Activated CD4-positive, alpha-beta T cell treated with anti-CD3 and anti-CD28 coated beads for 24 hours (primary cell): ENCODE data around the gene ZNF330.
"Not testable (repeated sequence)": the region's sequence is repeated elsewhere in the genome, so short reads cannot be mapped to it uniquely, and the experiment has no call there.

Experiments
- DNase-seq, 2 donors: peaks; one replicate each; pipeline ENCODE4 v3.0.0-alpha.2; 2020; ENCODE audit warnings: low read depth in 2 of 2

The ZNF330 gene

DNA sequence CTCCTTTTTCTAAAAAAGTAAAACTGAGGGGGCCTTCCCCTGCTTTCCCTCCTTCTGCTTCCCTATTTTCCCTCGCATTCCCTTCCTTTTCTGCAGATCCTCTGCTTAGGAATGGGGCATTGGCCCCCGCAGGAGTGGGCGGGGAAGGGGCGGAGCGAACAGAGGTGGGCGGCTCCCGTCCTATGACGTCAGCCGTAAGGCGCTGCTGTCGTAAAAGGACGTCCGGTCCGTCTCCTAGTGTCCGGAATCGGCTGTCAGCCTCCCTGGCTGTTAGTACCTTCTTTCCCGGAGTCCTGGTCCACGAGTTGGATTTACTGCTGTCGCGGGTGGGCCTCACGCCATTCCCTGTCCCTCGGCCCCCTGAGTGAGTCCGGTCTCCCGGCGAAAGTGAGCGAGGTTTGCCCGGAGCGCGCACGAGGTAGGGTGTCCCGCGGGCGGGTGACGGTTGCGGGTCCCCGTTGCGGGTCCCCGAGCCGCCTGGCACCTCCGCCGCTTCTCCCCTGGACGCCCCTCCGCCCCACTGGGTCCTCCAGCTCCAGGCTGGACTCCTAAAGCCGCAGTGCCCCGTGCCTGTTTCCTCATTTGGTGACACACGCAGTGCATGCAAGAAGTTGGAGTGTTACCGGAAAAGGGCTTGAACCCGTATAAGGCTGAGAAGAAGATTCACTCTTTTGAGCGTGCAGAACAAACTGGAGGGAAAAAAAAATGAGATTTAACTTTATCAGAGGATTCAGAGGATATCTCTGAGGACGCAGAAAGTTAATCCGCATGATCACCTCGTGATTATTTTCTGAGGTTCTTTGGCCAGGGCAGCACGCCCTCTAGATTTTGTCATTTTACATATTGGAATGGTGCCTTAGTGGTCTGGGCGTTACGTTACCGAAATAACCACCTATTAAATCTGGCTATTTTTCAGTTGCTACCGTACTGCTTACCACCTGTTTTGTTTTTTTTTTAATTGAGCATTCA lies at the start of gene ZNF330:
TSS of gene ZNF330 (plus strand) at position 205 of the 969 bp plus-strand sequence. CDS start 1,477 bp downstream, outside the sequence.
- peak; percentile 85 to 88 for DNase-seq

DNA sequence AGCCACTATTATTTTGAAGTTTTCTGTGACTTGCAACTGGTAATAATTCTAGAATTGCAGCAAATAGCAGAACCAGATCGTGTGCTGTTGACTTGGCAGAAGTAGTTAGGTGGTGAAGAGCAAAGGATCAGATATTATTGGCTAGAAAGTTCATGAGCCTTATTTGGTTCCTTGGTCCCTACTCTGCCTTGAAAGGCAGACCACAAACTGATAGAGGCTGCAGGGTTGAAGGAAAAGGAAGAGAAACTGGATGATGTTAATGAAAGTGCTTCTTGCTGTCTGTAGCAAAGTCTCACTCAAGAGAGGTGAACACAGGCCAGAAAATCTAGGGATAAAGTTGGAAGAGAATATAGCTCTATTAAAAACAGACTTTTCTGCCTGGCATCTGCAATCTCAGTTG lies 46.2 kb upstream of the ZNF330 start:
- DNase-seq, result no peak

DNA sequence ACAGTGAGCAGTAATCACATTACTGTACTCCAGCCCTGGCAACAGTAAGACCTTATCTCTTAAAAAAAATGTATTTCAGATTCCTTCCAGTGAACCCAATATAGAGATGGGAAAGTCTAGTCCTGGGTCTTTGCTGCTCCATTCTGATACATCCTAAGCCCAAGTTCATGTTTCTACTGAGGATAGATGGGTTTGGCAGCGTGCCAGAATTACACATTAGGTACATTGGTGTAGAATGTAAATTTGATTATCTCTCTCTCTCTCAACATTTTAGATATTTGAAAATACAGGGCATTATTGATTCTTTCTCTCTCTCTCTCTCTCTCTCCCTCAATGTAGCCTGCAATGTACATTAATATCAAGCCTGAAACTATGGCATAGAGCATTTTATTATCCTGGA lies 43.5 kb upstream of the ZNF330 start:
- DNase-seq, result no peak

DNA sequence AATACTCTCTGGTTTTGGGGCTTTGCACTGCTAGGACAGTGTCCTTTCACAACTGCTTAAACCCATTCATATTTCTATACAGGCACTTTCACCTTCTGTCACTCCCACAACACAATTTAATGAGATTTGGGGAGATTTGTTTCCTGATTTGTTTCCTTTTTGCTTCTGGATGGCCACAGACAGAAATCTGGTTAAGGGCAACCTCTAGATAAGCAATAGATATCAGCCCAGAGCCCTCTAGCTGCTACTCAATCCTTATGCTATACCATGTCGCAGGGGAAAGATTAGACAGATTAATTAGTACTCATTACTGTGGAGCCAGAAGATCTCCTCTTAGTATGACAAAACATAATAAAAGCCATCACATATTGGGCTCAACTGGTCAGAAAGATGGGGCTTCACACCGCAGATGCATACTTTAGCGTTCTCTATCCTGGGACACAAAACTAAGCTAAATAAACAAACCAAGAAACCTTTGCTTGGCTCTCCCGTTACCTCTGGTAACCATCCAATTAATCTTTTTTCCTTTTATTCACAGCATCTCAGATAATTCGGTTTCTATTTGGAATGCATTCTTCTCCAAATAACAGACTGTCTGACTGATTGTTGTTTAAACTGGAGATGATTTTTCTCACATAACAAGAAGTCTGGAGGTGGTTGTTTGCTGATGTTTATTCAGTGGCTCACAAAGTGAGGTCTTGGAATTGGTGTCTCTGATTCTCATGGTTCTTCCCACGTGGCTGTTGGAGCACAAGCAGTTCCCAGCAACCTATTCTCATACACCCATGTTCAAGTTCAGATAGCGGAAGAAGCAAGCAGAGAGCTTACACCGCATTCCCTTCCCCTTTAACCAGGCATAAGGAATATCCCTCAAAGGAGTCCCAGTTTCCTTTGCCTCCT lies 41.0 kb upstream of the ZNF330 start:
- DNase-seq, result no peak

DNA sequence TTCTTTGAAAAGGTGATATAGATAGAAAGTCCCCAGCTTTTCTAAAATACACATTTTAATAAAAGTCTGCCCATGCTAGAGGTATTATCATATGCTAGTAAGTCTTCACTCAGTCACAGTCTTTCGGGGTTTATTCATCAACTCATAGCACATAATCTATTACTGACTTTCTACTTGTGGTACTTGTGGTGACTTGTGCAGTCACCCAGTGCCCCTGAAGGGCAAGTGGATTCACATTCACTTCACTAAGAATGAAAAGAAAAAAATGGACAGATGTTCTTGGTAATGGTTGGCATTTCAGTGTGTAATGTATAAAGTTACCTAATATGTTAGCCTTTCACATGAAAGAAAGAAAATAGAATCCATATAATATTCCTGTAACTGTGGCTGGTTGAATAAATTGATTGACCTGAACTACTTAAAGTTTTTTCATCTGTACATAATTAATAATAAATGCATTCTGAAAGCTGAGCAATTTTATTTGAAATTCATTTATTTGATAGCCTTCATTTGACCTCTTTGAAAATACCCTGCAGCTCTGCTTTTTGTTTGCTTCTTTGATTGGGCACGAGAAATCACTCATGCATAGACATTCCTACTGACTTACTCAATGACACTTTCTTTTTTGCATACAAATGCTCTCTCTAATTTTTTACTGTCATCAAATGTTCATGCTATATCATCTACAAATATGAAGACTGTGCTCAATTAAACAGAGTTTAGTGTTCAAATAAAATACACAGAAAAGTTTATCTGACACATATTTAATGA lies 39.5 kb upstream of the ZNF330 start:
- no peak for DNase-seq

DNA sequence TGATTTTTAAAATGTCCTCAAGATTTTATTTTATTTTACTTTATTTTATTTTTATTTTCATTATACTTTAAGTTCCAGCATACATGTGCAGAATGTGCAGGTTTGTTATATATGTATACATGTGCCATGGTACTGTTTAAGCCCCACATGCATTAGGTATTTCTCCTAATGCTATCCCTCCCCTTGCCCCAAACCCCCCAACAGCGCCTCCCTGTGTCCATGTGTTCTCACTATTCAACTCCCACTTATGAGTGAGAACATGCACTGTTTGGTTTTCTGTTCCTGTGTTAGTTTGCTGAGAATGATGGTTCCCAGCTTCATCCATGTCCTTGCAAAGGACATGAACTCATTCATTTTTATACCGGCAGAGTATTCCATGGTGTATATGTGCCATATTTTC lies 37.2 kb upstream of the ZNF330 start:
- not testable (repeated sequence) for DNase-seq

DNA sequence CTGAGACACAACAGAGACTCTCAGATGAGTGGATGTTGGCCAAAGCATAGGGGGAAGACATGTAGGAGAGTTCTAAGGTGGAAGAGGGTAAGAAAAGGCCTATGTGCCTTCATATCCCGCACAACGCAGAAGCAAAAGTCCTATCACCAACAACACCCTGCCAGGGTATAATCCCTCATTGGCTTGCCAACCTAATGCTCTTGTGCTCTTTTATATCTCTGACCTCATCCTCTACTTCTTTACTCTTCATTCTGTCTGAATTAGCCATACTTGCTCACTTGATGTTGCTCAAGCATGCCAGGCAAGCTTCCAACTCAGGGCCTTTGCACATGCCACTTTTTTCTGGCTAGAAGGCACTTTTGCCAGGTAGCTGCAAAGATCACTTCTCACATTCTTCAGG lies 28.1 kb upstream of the ZNF330 start:
- no peak for DNase-seq

DNA sequence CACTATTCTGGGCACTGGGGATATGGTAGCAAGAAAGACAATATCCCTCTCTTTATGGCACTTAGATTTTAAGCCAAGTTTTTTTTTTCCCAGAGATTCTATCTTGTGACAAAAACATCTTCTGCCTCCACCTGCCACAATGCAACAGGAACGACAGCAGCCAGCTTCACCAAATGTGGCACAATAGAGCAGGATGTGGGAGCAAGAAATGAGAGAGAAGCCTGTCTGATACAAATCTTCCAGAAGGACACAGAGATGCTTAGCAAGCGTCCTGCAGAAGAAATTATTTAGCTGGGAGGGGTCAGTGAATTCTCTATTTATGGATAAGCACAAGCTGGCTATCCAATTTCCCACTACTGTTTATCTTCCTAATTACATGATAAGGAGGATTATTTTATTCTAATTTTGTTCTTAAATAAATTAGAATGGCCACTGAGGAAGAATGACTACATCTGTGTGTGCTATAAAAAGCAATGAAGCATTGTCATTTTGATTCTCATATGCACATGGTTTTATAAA lies 27.1 kb upstream of the ZNF330 start:
- no peak for DNase-seq

DNA sequence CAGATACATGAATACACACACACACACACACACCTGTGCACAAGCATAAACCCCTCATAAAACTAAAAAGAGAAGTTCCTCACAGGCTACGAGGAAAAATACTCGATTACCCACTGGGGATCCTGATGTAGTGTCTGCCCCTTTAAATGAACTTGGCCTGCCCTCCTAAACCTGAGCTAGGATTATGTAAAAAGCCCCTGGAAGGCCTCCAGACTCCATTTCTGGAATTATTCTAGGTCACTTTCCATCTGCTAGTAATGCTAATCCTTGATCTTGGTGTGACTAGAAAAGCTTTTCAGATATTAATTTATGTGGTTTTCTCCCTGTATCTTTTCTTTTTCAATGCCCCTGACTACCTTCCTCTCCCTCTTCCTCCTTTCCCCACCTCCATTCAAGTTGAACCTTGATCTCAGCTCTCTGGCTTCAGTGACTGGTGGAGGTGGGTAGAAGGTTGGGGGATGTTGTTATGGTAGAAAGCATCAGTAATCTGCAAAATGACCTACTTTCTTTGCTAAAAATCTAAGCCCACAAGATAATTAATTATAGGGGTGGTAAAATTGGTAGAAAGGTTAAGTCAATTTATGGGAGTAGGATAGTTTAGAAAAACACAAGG lies 25.5 kb upstream of the ZNF330 start:
- DNase-seq, result no peak

DNA sequence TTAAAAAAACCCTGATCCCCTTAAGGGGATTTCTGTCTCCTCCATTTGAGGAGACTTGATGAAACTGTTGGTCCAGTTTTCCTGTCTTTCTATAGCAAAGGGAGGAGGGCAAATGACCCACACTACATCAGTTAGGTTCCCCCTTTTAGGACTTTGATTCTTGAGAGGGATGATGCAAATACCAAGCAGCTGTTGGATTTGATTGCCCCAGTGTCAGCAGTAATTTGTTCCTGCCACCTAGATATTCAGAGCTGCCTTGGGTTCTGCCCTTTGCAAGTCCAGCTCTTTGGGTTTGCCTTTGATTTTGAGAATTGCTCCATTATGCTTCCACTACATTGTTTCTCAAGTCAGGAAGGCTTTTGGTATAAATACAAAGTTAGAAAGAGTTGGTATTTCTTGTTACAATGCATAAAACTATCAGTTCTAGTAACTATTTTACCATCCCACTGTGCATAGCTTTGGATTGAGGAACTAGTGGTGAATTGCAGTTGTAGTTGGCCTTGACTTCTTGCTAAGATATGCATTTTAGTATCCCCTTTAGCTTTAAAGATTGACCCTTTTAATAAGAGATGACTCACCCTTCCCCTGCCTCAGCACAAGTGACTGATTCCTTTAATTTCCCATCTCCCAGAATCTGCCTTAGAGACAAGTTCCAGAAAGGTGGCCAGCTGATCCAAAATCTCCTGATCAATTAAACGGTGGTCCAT lies 24.3 kb upstream of the ZNF330 start:
- no peak for DNase-seq

DNA sequence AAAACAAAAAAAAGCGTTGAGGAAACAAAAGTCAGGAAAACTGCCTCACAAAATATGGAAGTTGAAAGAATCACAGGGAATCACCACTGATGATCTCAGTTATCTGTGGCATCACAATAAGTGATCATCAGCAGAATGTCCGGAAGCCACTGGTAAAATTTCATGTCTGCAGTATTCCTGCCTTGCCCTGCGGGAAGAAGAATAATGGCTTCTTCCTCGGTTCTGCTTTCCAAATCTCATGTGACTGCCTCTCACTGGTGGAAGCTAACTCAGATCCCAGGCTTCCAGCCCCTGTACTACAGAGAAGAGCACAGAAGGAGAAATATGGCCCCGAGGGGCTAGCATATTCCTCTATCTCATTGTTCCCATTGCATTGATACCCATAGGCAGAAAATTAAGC lies 12.7 kb upstream of the ZNF330 start:
- no peak for DNase-seq

DNA sequence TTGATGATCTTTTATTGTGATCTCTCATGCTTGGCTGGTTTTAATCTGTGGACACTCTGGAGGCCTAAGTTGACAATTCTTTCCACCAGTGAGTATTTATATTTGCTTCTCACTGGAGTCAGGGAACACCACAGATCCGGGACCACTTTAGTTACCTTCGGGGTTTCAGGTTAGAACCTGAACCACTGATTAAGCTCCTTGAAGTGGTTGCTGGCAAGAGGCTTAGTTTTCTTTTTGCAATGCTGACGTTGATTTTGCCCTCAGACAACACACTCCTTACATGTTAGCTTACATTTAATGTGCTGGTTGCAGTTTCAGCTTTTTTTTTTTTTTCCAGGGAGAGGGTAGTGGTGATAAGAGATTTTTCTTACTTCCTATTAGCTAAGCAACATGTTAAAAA lies 10.5 kb upstream of the ZNF330 start:
- no peak for DNase-seq

DNA sequence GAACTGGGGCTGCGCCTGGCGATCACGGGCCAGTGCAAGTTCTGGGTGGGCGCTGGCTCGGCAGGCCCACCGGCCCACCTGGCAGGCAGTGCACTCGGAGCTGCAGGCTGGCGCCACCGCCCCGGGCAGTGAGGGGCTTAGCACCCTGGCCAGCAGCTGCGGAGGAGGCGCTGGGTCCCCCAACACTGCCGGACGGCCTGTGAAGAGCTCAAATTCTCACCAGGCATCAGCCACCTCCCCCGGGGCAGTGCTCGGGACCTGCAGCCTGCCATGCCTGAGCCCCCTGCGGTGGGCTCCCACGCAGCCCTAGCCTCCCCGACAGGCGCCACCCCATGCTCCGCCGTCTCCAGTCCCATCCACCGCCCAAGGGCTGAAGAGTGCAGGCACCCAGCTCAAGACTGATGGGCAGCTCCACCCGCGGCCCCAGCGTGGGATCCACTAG lies 7.1 kb upstream of the ZNF330 start:
- DNase-seq, result no peak

DNA sequence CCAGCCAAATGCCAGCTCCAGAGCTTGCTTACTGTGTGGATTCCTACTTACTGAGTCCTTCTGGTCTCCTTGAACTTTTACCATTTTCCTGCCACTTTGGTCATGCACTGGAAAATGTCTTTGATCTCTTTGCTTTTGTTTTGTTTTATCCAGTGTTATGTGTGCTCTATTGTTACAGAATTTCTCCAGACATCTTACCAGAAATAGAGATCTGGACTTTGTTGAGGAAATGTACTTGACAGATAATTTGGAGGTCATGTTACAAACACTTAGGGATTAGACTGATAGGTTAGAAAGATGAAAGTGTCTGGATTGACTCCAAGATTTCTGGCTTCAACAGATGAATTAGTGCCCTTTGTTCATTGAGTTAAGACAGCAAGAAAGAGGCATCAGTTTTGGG lies 5.7 kb upstream of the ZNF330 start:
- no peak for DNase-seq

DNA sequence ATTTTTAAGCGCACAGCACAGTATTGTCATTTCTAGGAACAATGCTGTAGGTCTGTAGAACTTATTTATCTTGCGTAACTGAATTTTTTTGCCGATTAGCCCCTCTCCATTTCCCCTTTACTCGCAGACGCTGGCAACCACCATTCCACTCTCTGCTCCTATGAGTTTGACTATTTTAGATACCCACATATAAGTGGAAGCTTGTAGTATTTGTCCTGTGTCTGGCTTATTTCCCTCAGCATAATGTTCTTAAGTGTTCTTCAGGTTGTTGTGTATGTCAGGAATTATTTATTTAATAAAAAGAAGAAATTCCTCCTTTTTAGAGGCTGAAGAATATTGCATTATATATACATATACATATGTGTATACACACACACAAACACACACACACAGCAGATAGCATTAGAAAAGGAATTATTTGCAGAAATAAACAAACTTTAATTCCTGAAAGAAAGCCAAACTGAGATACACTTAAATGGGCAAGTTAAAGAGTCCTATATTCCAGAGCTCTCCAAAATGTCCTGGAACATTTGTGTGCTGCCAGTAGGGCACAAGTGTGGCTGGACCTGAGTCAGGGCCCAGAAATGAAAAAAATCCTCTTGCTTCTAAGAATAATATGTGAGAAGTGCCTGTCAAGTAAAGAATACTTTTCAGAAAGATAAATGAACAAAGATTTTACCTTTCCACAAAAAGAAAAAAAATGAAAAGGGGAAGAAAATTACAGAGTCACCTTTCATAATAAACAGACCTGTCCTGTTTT lies 4.5 kb upstream of the ZNF330 start:
- DNase-seq, result no peak

DNA sequence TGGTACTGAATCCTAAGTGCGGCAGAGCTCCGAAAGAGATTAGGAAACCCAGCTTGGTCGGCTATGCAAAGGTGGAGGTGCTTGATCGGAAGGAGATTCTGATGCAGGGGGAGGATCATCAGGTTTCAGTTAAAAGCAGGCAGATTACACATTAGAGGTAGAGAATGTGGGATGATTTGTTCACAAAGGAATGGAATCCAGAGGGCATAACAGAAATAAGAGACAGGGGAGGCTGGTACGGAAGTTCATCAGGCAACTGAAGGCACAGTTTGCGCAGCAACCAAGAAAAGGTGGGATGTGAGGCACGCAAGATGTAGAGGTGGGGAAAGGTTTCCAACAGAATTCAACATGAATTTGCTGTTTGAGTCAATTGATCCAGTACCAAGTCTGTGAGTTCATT lies 424 bp upstream of the ZNF330 start:
- DNase-seq, result no peak

DNA sequence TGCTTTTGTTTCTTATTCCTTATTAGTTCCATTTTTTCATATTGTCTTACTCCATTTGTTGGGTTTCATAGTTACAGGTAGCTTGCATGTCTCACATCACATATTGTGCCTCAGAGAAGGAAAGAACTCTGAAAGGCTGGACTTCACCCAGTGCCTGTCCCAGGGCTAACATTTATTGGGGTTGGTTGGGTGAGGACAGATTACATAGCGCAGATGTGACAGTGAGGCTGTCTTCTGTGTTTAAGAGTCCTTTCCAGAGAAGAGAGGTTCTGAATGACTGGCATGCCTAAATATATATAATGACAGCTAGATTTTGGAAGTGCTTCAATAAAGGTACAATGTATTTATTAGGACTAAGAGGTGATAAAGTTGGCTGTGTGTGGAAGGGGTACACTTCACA lies 2.7 kb downstream of the ZNF330 start:
- DNase-seq, result no peak

DNA sequence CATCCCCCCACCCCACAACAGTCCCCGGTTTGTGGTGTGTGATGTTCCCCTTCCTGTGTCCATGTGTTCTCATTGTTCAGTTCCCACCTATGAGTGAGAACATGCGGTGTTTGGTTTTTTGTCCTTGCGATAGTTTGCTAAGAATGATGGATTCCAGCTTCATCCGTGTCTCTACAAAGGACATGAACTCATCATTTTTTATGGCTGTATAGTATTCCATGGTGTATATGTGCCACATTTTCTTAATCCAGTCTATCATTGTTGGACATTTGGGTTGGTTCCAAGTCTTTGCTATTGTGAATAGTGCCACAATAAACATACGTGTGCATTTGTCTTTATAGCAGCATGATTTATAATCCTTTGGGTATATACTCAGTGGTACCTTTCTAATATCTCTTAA lies 6.6 kb downstream of the ZNF330 start:
- DNase-seq, result not testable (repeated sequence)

DNA sequence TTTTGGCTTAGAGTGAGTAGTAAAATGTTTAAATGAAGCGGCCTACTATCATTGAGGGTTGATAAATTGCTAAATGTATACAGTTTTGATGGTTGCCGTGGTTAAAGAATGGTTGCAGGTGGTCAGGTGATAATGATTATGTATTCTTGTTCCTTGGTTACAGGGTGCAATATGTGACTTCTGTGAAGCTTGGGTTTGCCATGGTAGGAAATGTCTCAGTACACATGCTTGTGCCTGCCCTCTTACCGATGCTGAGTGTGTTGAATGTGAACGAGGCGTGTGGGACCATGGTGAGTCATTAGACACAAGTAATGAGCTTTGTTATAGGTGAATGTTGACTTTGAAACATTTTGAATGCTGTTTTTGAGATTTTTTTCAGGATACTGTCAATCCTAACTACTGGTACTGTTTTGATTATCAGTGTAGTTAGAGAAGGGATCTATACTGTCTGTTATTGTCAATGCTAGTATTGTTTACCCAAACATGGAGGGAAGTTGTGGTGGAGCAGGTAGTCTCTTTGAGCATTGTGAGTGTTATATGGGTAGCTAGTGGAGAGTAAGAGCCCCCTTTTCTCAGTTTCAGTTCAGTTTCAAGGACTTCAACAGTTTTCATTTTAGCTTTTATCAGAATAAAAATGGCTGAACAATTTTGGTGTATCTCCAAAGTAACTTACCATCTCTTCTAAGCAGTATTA lies 8.9 kb downstream of the ZNF330 start:
- no peak for DNase-seq
